ENCODE data around the gene NR6A1.

Gene NR6A1

GRCh38 chr9:124629600-124629999, 141.5 kb downstream of the NR6A1 start:
- no peak overlapping the region for H3K27ac ChIP-seq
- no peak for TF ChIP-seq ZFX (IDR thresholded peaks at IDR 0.05; ENCODE audit: borderline replicate concordance)
- TF ChIP-seq CTCF (IDR thresholded peaks at IDR 0.05) = no peak

GRCh38 chr9:124628741-124629140, 142.4 kb downstream of the NR6A1 start:
- H3K27ac ChIP-seq = no peak overlapping the region
- TF ChIP-seq CTCF (IDR thresholded peaks at IDR 0.05) (no peak), ZFX (IDR thresholded peaks at IDR 0.05; ENCODE audit: borderline replicate concordance) (no peak)

GRCh38 chr9:124626276-124626675, 144.8 kb downstream of the NR6A1 start:
- no peak for TF ChIP-seq CTCF (IDR thresholded peaks at IDR 0.05)
- no peak for TF ChIP-seq ZFX (IDR thresholded peaks at IDR 0.05; ENCODE audit: borderline replicate concordance)
- no peak overlapping the region for H3K27ac ChIP-seq

- H3K27ac ChIP-seq = no peak overlapping the region
- TF ChIP-seq CTCF (IDR thresholded peaks at IDR 0.05) (no peak), ZFX (IDR thresholded peaks at IDR 0.05; ENCODE audit: borderline replicate concordance) (no peak)
These were observed 146.0 kb downstream of the NR6A1 start for GRCh38 chr9:124625087-124625486.

- H3K27ac ChIP-seq = no peak overlapping the region
These were observed 146.4 kb downstream of the NR6A1 start for GRCh38 chr9:124624735-124624992.

GRCh38 chr9:124623966-124624734, 147.0 kb downstream of the NR6A1 start:
- TF ChIP-seq CTCF (IDR thresholded peaks at IDR 0.05) (no peak), ZFX (IDR thresholded peaks at IDR 0.05; ENCODE audit: borderline replicate concordance) (no peak)

More at GRCh38 chr9:124624735-124624992, 146.4 kb downstream of the NR6A1 start:
- TF ChIP-seq CTCF (IDR thresholded peaks at IDR 0.05) = no peak
- TF ChIP-seq ZFX (IDR thresholded peaks at IDR 0.05; ENCODE audit: borderline replicate concordance) = no peak

GRCh38 chr9:124622882-124623281, 148.2 kb downstream of the NR6A1 start:
- TF ChIP-seq ZFX (IDR thresholded peaks at IDR 0.05; ENCODE audit: borderline replicate concordance) (no peak), CTCF (IDR thresholded peaks at IDR 0.05) (no peak)
- no peak overlapping the region for H3K27ac ChIP-seq

More at GRCh38 chr9:124623966-124624734, 147.0 kb downstream of the NR6A1 start:
- no peak overlapping the region for H3K27ac ChIP-seq

Data from 22Rv1 (cell line).